ENCODE data around the gene CTCF. TPM values are rescaled to one million over a fixed set of nuclear protein-coding genes. Genes with fewer than 3 reads are reported as not detected.

The CTCF gene
- total RNA-seq: 10 to 100 TPM; 22.4 to 31.0 TPM

GRCh38 chr16:67562526-67562917, at the start of gene CTCF:
TSS of gene CTCF (plus strand) at chr16:67562526. CDS start at chr16:67610833, 48,307 bp downstream.

GRCh38 chr16:67528222-67528869, 34.0 kb upstream of the CTCF start, which contains the start of gene RIPOR1:
TSS of gene RIPOR1 (plus strand) at chr16:67528829. CDS start at chr16:67538447, 9,618 bp downstream.

GRCh38 chr16:67659675-67660563, 97.6 kb downstream of the CTCF start, which contains the start of gene ACD:
TSS of gene ACD (minus strand) at chr16:67660260. CDS start at chr16:67660220, 40 bp downstream.

GRCh38 chr16:67660564-67661028, 98.3 kb downstream of the CTCF start, which contains the start of gene PARD6A:
TSS of gene PARD6A (plus strand) at chr16:67660960. CDS start at chr16:67661039, 79 bp downstream.

GRCh38 chr16:67666559-67667452, 104.5 kb downstream of the CTCF start, which contains the start of the genes C16orf86 and ENKD1:
TSS of gene C16orf86 (plus strand) at chr16:67666814. CDS start at chr16:67666971, 157 bp downstream.
TSS of gene ENKD1 (minus strand) at chr16:67666750. CDS start at chr16:67666442, 308 bp downstream.

Small RNAs within 50 kb of the gene (small RNA-seq; reads per million reads assigned to genes)
- gene AC027682.3: 0 reads per million in 2 donors

Other genes starting within 250 kb of the CTCF start
- under 1 TPM in 1 of 2 donors, not detected in 1; 0.33 TPM for gene KCTD19, start 235.8 kb upstream of the CTCF start, total RNA-seq
- under 1 TPM in 1 of 2 donors, not detected in 1; 0.34 TPM for gene LRRC36, start 235.7 kb upstream of the CTCF start, total RNA-seq
- gene TPPP3, start 169.0 kb upstream of the CTCF start, total RNA-seq: under 1 TPM in 1 of 2 donors, not detected in 1; under 0.01 TPM
- gene ZDHHC1, start 146.0 kb upstream of the CTCF start, total RNA-seq: 1 to 10 TPM; 5.0 to 10.0 TPM
- under 1 TPM in 1 of 2 donors, not detected in 1; 0.33 TPM for gene HSD11B2, start 131.4 kb upstream of the CTCF start, total RNA-seq
- gene ATP6V0D1, start 81.4 kb upstream of the CTCF start, total RNA-seq: 100 to 1,000 TPM; 213 to 301 TPM
- gene AGRP, start 79.0 kb upstream of the CTCF start, total RNA-seq: not detected
- gene RIPOR1, start 33.7 kb upstream of the CTCF start, total RNA-seq: 10 to 100 TPM; 26.8 to 27.0 TPM
- gene CARMIL2, start 82.6 kb downstream of the CTCF start, total RNA-seq: not detected
- gene ACD, start 97.7 kb downstream of the CTCF start, total RNA-seq: 10 to 100 TPM; 17.9 to 36.6 TPM
- 1 to 10 TPM in 1 of 2 donors, under 1 TPM in 1; 0.69 to 2.3 TPM for gene PARD6A, start 98.4 kb downstream of the CTCF start, total RNA-seq
- 10 to 100 TPM in 1 of 2 donors, 1 to 10 TPM in 1; 7.9 to 17.0 TPM for gene ENKD1, start 104.2 kb downstream of the CTCF start, total RNA-seq
- 1 to 10 TPM; 4.0 to 6.2 TPM for gene C16orf86, start 104.3 kb downstream of the CTCF start, total RNA-seq
- 10 to 100 TPM in 1 of 2 donors, 1 to 10 TPM in 1; 10.0 to 16.3 TPM for gene GFOD2, start 156.8 kb downstream of the CTCF start, total RNA-seq
- gene RANBP10, start 244.0 kb downstream of the CTCF start, total RNA-seq: 10 to 100 TPM; 13.8 to 14.0 TPM
- under 1 TPM; 0.67 to 0.69 TPM for gene TSNAXIP1, start 244.4 kb downstream of the CTCF start, total RNA-seq